Lower leg skin (tissue), 3 donors: Measurements from ENCODE around the gene CCR5.

Experiments used
- POLR2A ChIP-seq, 2 donors: fragments of 450-650 bp; IDR thresholded peaks; one replicate each; pipeline ENCODE4 v1.6.1; 2016 to 2017; ENCODE audit warnings: antibody characterized with exemption in 2 of 2, mild to moderate bottlenecking in 1 of 2, moderate library complexity in 1 of 2
- TF ChIP-seq, protein P1 (sequence below), 3 donors: fragments of 450-650 bp; IDR thresholded peaks; one replicate each; pipeline ENCODE4 v1.5.1; 2016; ENCODE audit warnings: antibody characterized with exemption in 3 of 3, mild to moderate bottlenecking in 3 of 3, moderate library complexity in 2 of 3

DNA sequence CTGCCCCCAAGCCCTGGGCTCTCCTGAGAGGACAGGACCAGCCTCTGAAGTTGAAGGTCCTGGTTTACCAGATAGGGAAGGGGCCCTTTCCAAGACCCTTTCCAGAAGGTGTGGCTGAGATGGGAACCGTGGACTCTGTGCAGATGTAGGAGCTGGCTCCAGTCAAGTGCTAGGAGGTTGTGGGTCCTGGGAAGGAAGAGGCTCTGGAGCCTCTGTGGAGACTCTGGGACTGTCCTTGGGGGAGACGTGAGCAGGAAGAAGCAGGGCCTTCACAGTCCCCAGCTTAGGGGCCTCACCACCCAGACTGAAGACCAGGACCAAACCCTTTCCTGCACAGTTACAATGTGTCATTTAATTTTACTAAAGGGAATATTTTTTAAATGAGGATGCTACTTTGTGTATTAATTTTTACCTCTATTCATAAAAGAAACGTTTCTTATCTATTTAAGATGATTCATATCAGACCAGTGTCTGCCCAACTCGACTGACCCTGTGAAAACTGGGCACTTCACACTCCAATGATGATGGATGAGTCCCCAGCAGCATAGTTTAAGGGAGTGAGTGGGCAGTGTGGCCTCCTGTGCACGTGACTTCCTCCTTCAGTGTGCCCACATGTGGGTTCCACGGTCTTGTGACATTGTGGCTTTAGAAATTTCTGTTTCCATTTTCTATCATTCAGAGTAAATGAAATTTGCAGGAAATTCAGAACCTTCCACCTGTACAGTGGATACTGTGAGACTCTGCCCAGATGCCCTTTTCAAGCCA is 25.2 kb downstream of the CCR5 start:
- TF ChIP-seq, protein P1, sequence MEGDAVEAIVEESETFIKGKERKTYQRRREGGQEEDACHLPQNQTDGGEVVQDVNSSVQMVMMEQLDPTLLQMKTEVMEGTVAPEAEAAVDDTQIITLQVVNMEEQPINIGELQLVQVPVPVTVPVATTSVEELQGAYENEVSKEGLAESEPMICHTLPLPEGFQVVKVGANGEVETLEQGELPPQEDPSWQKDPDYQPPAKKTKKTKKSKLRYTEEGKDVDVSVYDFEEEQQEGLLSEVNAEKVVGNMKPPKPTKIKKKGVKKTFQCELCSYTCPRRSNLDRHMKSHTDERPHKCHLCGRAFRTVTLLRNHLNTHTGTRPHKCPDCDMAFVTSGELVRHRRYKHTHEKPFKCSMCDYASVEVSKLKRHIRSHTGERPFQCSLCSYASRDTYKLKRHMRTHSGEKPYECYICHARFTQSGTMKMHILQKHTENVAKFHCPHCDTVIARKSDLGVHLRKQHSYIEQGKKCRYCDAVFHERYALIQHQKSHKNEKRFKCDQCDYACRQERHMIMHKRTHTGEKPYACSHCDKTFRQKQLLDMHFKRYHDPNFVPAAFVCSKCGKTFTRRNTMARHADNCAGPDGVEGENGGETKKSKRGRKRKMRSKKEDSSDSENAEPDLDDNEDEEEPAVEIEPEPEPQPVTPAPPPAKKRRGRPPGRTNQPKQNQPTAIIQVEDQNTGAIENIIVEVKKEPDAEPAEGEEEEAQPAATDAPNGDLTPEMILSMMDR (IDR thresholded peaks at IDR 0.05): no peak
- TF ChIP-seq POLR2A (IDR thresholded peaks at IDR 0.05): no peak
